KOPT-K1 (cell line): ENCODE data around the gene MFSD6.
"Not testable (repeated sequence)": the region's sequence is repeated elsewhere in the genome, so short reads cannot be mapped to it uniquely, and the experiment has no call there.

Experiments used
- H3K27ac ChIP-seq: fragments of 200-600 bp; sonication (generic); 2 replicates; pipeline ENCODE4 v1.5.1; 2016; ENCODE audit warnings: antibody characterized with exemption, mild to moderate bottlenecking, low read depth, low read length; ENCODE audit not compliant: poor library complexity, severe bottlenecking
- H3K36me3 ChIP-seq: fragments of 200-600 bp; sonication (generic); 2 replicates; pipeline ENCODE4 v1.5.1; 2017; ENCODE audit warnings: antibody characterized with exemption, mild to moderate bottlenecking, low read length, moderate library complexity; ENCODE audit not compliant: insufficient read depth
- H3K9me3 ChIP-seq: fragments of 200-600 bp; sonication (generic); 2 replicates; pipeline ENCODE4 v1.5.1; 2017; ENCODE audit warnings: antibody characterized with exemption, low read length, mild to moderate bottlenecking; ENCODE audit not compliant: insufficient read depth, poor library complexity, severe bottlenecking

The MFSD6 gene

DNA sequence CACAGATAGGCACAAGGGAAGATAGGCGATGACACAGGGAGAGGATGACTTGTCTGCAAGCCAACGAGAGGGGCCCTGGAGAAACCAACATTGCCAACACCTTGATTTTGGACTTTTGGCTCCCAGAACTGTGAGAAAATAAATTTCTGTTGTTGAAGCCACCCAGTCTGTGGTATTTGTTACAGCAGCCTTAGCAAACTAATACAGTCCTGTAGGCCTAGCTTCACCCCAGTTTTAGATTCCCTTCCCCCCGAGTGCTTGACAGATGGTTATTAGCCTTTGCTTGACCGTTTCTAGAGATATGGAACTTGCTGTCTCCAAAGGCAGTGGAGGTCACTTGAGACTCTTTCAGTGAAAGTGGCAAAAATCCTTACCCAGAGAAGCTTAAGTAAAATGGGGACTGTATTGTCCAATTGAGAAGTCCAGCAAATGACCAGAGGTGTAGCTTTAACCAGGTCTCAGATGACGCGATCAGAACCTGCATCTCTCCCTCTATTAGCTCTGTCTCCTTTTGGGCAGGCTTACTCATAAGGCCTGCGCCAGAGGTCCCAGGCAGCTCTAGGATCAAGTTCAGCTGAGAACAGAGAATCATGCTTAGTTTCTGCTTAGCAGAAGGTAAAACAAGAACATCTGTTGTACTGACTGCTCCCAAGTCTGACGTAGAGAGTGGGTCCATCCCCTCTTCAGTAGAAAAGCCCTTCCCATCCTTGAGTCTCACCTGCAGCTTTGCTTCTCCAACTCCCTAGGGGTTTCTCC, 50.4 kb downstream of the MFSD6 start:
- Histone ChIP-seq H3K27ac (no peak overlapping the region), H3K9me3 (no peaks in the 10 kb centered on the region), H3K36me3 (peaks cover 48% of the 10 kb centered on the region; the same call in 1 of the 2 replicates)

GRCh38 chr2:190459881-190460280, 51.7 kb downstream of the MFSD6 start:
- H3K27ac ChIP-seq = no peak overlapping the region
- peaks cover 35% of the 10 kb centered on the region; the same call in 1 of the 2 replicates for H3K36me3 ChIP-seq
- H3K9me3 ChIP-seq = no peaks in the 10 kb centered on the region

GRCh38 chr2:190460487-190460886, 52.3 kb downstream of the MFSD6 start:
- Histone ChIP-seq H3K36me3 (peaks cover 35% of the 10 kb centered on the region; the same call in 1 of the 2 replicates), H3K27ac (no peak overlapping the region), H3K9me3 (no peaks in the 10 kb centered on the region)

DNA sequence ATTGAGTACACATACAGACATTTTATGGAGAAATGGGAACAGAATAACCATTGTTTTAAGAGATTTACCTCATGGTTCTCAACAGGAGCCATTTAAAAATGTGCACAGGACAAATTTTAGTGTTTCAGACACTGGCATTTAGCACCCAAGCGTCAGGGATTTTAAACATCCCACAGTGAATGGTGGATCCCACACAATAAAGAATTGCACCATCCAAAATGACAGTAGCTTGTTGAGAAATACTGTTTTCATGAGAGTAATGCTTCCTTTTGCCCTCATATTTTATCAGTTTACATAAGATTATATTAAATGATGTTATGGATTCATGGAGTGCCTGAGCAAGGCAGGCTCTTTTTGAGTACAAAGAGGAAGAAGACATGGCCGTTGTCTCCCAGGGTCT, 54.0 kb downstream of the MFSD6 start:
- Histone ChIP-seq H3K27ac (no peak overlapping the region), H3K9me3 (no peaks in the 10 kb centered on the region), H3K36me3 (peaks cover 30% of the 10 kb centered on the region; the same call in 1 of the 2 replicates)

DNA sequence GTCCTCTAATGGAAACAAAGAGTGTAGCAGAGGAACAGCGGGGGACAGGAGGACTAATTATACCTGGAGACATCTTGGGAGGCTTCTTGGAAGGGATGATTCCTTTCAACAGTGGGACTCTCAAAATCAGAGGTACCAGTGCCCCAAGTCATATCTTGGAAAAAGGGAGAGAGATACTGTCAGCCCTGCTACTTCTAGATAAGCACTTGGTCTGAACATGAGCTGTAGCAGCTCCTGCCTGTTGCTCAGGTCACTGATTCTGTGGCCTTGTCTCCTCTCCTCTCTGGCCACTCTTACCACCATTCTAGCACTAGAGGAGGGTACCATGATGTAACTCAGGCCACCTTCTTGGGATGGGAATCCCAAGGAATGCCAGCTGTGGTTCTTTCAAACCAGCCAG, 54.5 kb downstream of the MFSD6 start:
- no peak overlapping the region for H3K27ac ChIP-seq

GRCh38 chr2:190465060-190465459, 56.9 kb downstream of the MFSD6 start:
- Histone ChIP-seq H3K27ac (no peak overlapping the region), H3K36me3 (peaks cover 26% of the 10 kb centered on the region), H3K9me3 (no peaks in the 10 kb centered on the region)

More for the DNA sequence above, 54.5 kb downstream of the MFSD6 start:
- peaks cover 27% of the 10 kb centered on the region; the same call in 1 of the 2 replicates for H3K36me3 ChIP-seq
- no peaks in the 10 kb centered on the region for H3K9me3 ChIP-seq

GRCh38 chr2:190466819-190467446, 58.8 kb downstream of the MFSD6 start:
- no peaks in the 10 kb centered on the region for H3K9me3 ChIP-seq
- no peak overlapping the region for H3K27ac ChIP-seq
- H3K36me3 ChIP-seq = peaks cover 32% of the 10 kb centered on the region

DNA sequence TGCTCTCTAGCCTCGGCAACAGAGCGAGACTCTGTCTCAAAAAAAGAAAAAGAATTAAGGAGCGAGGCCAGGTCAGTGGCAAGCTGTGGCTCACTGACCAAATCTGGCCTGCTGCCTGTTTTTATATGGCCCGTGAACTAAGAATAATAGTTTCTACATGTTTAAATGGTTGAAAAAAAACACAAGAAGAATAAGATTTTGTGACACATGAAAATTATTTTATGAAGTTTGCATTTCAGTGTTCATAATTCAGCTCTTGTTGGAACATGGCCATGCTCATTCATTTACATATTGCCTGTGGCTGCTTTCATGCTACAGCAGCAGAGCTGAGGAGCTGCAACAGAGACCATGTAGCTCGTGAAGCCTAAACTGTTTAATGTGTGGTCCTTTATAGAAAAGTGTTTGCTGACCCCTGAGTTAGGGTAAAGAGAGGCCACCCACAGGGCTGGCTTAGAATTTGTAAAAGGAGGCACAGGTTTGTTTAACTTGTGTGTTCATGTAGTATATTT, 59.5 kb downstream of the MFSD6 start:
- H3K36me3 ChIP-seq = peaks cover 29% of the 10 kb centered on the region
- no peaks in the 10 kb centered on the region for H3K9me3 ChIP-seq
- no peak overlapping the region for H3K27ac ChIP-seq

DNA sequence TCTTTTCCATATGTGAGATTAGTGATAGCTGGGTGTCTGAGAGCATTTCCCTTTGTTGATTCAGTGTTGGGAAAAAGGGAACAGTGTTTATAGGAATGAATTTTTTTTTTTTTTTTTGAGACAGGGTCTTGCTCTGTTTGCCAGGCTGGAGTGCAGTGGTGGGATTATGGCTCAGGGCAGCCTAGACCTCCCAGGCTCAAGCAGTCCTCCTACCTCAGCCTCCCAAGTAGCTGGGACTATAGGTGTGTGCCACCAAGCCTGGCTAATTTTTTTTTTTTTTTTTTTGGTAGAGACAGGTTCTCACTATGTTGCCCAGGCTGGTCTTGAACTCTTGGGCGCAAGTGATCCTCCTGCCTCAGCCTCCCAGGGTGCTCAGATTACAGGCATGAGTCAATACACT, 60.2 kb downstream of the MFSD6 start:
- H3K36me3 ChIP-seq = peaks cover 27% of the 10 kb centered on the region
- H3K27ac ChIP-seq, H3K9me3 ChIP-seq: not testable (repeated sequence)

GRCh38 chr2:190468814-190469569, 60.8 kb downstream of the MFSD6 start:
- Histone ChIP-seq H3K36me3 (peaks cover 27% of the 10 kb centered on the region), H3K9me3 (no peaks in the 10 kb centered on the region), H3K27ac (no peak overlapping the region)

DNA sequence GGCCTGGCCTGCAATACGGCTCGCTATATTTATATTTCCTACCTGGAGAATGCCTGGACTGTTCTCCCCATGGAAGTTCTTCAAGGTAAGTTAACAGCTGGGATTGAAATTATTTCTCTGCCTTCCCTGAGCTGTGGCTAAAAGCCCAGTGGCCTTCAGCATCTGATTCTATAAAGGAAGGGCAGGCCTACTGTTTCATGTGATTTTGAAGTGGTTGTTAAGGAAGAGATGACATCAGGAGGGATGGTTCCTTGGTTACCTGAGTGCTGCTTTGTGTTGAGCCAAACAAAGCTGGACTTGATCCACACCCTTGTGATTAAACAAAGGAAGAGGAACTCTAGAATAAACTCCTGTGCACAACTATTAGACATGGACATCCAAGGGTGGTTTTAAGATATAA, 61.6 kb downstream of the MFSD6 start:
- H3K9me3 ChIP-seq = no peaks in the 10 kb centered on the region
- H3K27ac ChIP-seq = no peak overlapping the region
- H3K36me3 ChIP-seq = peaks cover 27% of the 10 kb centered on the region

DNA sequence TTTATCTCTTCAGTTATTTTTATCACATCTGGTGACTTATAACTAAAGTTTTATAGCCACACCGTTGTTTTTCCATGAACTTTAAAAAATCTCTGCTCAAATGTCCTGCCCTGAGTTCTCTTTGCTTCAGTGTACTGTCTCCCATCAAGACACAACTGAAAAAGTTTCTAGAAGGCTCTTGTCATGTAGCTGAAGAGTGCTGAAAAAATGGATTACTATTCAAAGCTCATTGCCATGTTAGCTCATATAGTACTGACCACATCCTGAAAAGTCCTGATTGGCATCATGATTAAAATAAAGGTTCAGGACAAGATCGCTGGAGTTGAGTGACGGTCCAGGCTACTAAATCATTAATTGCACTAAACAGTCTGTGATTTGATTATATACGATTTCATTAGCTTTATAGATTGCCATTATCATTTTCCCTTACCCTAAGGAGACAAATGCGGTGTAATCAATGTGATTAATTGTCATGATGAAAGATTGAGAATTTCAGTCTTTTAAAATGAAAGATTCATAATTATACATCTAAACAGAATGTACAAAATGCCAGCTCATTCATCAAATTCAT, 62.2 kb downstream of the MFSD6 start:
- H3K9me3 ChIP-seq = no peaks in the 10 kb centered on the region
- no peak overlapping the region for H3K27ac ChIP-seq
- H3K36me3 ChIP-seq = peaks cover 27% of the 10 kb centered on the region

GRCh38 chr2:190477661-190478454, 69.7 kb downstream of the MFSD6 start:
- H3K9me3 ChIP-seq = no peaks in the 10 kb centered on the region
- no peak overlapping the region for H3K27ac ChIP-seq
- peaks cover 25% of the 10 kb centered on the region for H3K36me3 ChIP-seq

- H3K9me3 ChIP-seq = no peaks in the 10 kb centered on the region
- H3K27ac ChIP-seq = no peak overlapping the region
- H3K36me3 ChIP-seq = peaks cover 32% of the 10 kb centered on the region
Observed at GRCh38 chr2:190478572-190479195, 70.5 kb downstream of the MFSD6 start.
